GM12892 (cell line): ENCODE measurements around the gene THRB.

Source experiments
- POLR2A ChIP-seq: IDR thresholded peaks from 2 replicates; pipeline ENCODE4 v1.6.1; 2011; ENCODE audit warnings: low read depth, low read length, control low read depth
- TAF1 ChIP-seq: IDR thresholded peaks from 2 replicates; pipeline ENCODE4 v1.6.1; 2011; ENCODE audit warnings: low read depth, mild to moderate bottlenecking, control low read depth, low read length, borderline replicate concordance

DNA sequence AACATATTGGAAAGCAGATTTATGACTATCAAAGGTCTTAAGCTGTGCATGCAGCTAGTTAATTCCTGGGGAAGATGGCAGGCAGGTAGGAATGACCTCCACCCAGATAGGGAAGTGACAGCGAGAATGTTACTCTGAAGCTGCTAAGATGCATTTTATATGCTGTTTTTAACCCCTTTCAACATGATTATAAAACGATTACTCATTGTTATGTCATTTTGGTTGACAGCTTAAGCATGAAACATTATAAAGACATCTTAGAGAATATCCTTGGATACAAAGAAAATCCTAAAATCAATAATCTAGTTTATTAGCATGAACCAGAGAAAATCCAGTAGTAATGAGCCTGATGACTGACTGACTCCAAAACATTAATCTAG lies 329.1 kb downstream of the THRB start:
- TF ChIP-seq TAF1: no peak
- TF ChIP-seq POLR2A: no peak
